UCSD-AML1 (cell line): ENCODE results near the gene POLRMT.
A peak's percentile ranks its signal among the peaks of the same experiment; 100 is the strongest.

Experiments
- DNase-seq: peaks from one replicate; lab custom pipeline; 2025; ENCODE audit not compliant: unreplicated experiment; lab: John Stamatoyannopoulos, UW

POLRMT gene

GRCh38 chr19:581399-582111 lies 51.8 kb downstream of the POLRMT start:
- DNase-seq, result no peak

GRCh38 chr19:580274-580835 lies 53.0 kb downstream of the POLRMT start:
- DNase-seq, result no peak

- DNase-seq, result no peak
Observed at GRCh38 chr19:579842-580155, 53.5 kb downstream of the POLRMT start.

GRCh38 chr19:579111-579841 lies 54.1 kb downstream of the POLRMT start:
- no peak for DNase-seq

GRCh38 chr19:577439-578392 lies 55.6 kb downstream of the POLRMT start:
- no peak for DNase-seq

GRCh38 chr19:576768-577438 lies 56.4 kb downstream of the POLRMT start:
- no peak for DNase-seq

GRCh38 chr19:575527-576506 lies 57.5 kb downstream of the POLRMT start:
- peak; percentile 25 for DNase-seq

GRCh38 chr19:574658-575526 lies 58.4 kb downstream of the POLRMT start:
- no peak for DNase-seq

GRCh38 chr19:573519-573825 lies 59.9 kb downstream of the POLRMT start:
- DNase-seq, result no peak

GRCh38 chr19:572743-573518 lies 60.4 kb downstream of the POLRMT start:
- peak; percentile 57 for DNase-seq

- peak; percentile 98 for DNase-seq
Observed at GRCh38 chr19:572140-572742, 61.1 kb downstream of the POLRMT start, which contains the start of gene BSG. TSS of gene BSG (plus strand) at chr19:572596. CDS start at chr19:572635, 39 bp downstream.

- peak; percentile 58 for DNase-seq
Observed at GRCh38 chr19:571566-571974, 61.8 kb downstream of the POLRMT start.

GRCh38 chr19:570937-571565 lies 62.3 kb downstream of the POLRMT start:
- DNase-seq, result peak; percentile 68

GRCh38 chr19:570251-570686 lies 63.1 kb downstream of the POLRMT start:
- no peak for DNase-seq

- no peak for DNase-seq
Observed at GRCh38 chr19:567296-567900, 65.9 kb downstream of the POLRMT start.
